HCT116 (cell line): Measurements from ENCODE around the gene IGF2R. TPM values are rescaled to one million over a fixed set of nuclear protein-coding genes. Genes with fewer than 3 reads are reported as not detected.

ENCODE experiments used
- ATAC-seq: fragments of 200-7000 bp; cut with Tn5 transposase; 2 replicates; pipeline ENCODE4 v1.9.1; 2020; ENCODE audit warnings: mild to moderate bottlenecking, moderate library complexity
- BruUV-seq: library from RNA; stranded (reverse); fragments of 400-500 nt; replicated peaks from 2 replicates; lab custom pipeline; 2021; lab: Mats Ljungman, UMichigan
- CTCF ChIA-PET: fragments of 300-600 bp; sonication (Branson Sonifier 250); formaldehyde crosslinking; loops from one replicate; lab custom pipeline; 2021; ENCODE audit warnings: antibody characterized with exemption; lab: Charles Lee
- POLR2A ChIA-PET: fragments of 300-600, 350-600 bp; sonication (Branson Sonifier 250); formaldehyde crosslinking; loops from one replicate; lab custom pipeline; 2021; ENCODE audit warnings: antibody characterized with exemption; lab: Charles Lee
- RAD21 ChIA-PET, 2 experiments: fragments of 300-600 bp; sonication (Branson Sonifier 250); formaldehyde crosslinking; loops; one replicate each; lab custom pipeline; 2023; ENCODE audit warnings: low total read pairs in 2 of 2; ENCODE audit not compliant: uncharacterized antibody in 2 of 2, unreplicated experiment in 2 of 2, low non-redundant PET in 1 of 2; lab: Charles Lee
- DNase-seq: peaks from one replicate; pipeline ENCODE4 v3.0.0-alpha.2; 2010; ENCODE audit warnings: low read depth, low spot score
- H2AFZ ChIP-seq: fragments of 200-600 bp; shearing (Covaris generic), sonication (generic); 2 replicates; pipeline ENCODE4 v1.6.1; 2017; ENCODE audit warnings: low read depth, mixed run types, mixed read lengths, antibody characterized with exemption, low read length; ENCODE audit not compliant: poor library complexity, severe bottlenecking
- H3K27ac ChIP-seq: 2 replicates; pipeline ENCODE4 v1.5.1; 2012; ENCODE audit warnings: low read depth, low read length
- H3K27me3 ChIP-seq: fragments of 200-600 bp; sonication (generic); 2 replicates; pipeline ENCODE4 v1.6.1; 2016; ENCODE audit warnings: mixed run types, low read length, mixed read lengths; ENCODE audit not compliant: insufficient read depth
- H3K36me3 ChIP-seq, 2 experiments: fragments of 200-500 bp in 1 of 2; fragments of 200-600 bp in 1 of 2; sonication (Bioruptor generic) in 1 of 2; sonication (generic) in 1 of 2; 2 replicates each; pipeline versions ENCODE4 v1.5.1 to v1.6.1; 2014 to 2016; ENCODE audit warnings: low read length in 2 of 2, inconsistent platforms in 1 of 2, mixed read lengths in 1 of 2, mixed run types in 1 of 2; ENCODE audit not compliant: insufficient read depth in 2 of 2, control insufficient read depth in 1 of 2
- H3K4me1 ChIP-seq, 2 experiments: fragments of 200-600 bp in 1 of 2; sonication (generic) in 1 of 2; 2 replicates each; pipeline versions ENCODE4 v1.5.1 to v1.6.1; 2012 to 2017; ENCODE audit warnings: low read length in 2 of 2, inconsistent platforms in 1 of 2, mild to moderate bottlenecking in 1 of 2, mixed read lengths in 1 of 2, mixed run types in 1 of 2, moderate library complexity in 1 of 2; ENCODE audit not compliant: insufficient read depth in 2 of 2, control insufficient read depth in 1 of 2
- H3K4me2 ChIP-seq: fragments of 200-600 bp; sonication (generic); 2 replicates; pipeline ENCODE4 v1.6.1; 2017; ENCODE audit warnings: mixed run types, low read length, mixed read lengths
- H3K4me3 ChIP-seq, 2 experiments: fragments of 200-600 bp in 1 of 2; sonication (generic) in 1 of 2; replicated peaks in 1 of 2; 2 replicates each; pipeline ENCODE4 v1.5.1; 2011 to 2016; ENCODE audit warnings: low read length in 2 of 2, control low read depth in 1 of 2, low read depth in 1 of 2, mild to moderate bottlenecking in 1 of 2, mixed read lengths in 1 of 2, mixed run types in 1 of 2
- H3K79me2 ChIP-seq: fragments of 200-600 bp; sonication (generic); 2 replicates; pipeline ENCODE4 v1.6.1; 2017; ENCODE audit warnings: mild to moderate bottlenecking, mixed run types, low read length, moderate library complexity, mixed read lengths; ENCODE audit not compliant: insufficient read depth
- H3K9ac ChIP-seq: fragments of 200-600 bp; sonication (generic); 2 replicates; pipeline ENCODE4 v1.6.1; 2016; ENCODE audit warnings: low read length, mixed read lengths
- H3K9me2 ChIP-seq: fragments of 200-600 bp; sonication (generic), shearing (Covaris generic); 2 replicates; pipeline ENCODE4 v1.6.1; 2017; ENCODE audit warnings: mixed run types, mild to moderate bottlenecking, moderate library complexity; ENCODE audit not compliant: insufficient read depth
- H3K9me3 ChIP-seq, 2 experiments: fragments of 200-500 bp in 1 of 2; fragments of 200-600 bp in 1 of 2; sonication (Bioruptor generic) in 1 of 2; sonication (generic) in 1 of 2; 2 replicates each; pipeline ENCODE4 v1.6.1; 2014 to 2017; ENCODE audit warnings: low read length in 2 of 2, mixed read lengths in 2 of 2, inconsistent platforms in 1 of 2, low read depth in 1 of 2, mild to moderate bottlenecking in 1 of 2, mixed run types in 1 of 2, moderate library complexity in 1 of 2; ENCODE audit not compliant: control insufficient read depth in 1 of 2, insufficient read depth in 1 of 2
- H4K20me1 ChIP-seq: fragments of 200-600 bp; sonication (generic), shearing (Covaris generic); 2 replicates; pipeline ENCODE4 v1.6.1; 2017; ENCODE audit warnings: mixed run types, mild to moderate bottlenecking, moderate library complexity; ENCODE audit not compliant: insufficient read depth
- CBX3 ChIP-seq: IDR thresholded peaks from 2 replicates; pipeline ENCODE4 v1.6.1; 2012; ENCODE audit warnings: low read depth
- EGR1 ChIP-seq: IDR thresholded peaks from 2 replicates; pipeline ENCODE4 v1.6.1; 2012; ENCODE audit warnings: low read depth
- EZH2phosphoT487 ChIP-seq: fragments of 200-600 bp; IDR thresholded peaks from 2 replicates; pipeline ENCODE4 v1.6.1; 2018; ENCODE audit warnings: antibody characterized with exemption, borderline replicate concordance
- FOSL1 ChIP-seq: IDR thresholded peaks from 2 replicates; pipeline ENCODE4 v1.6.1; 2012; ENCODE audit warnings: low read depth
- POLR2A ChIP-seq: IDR thresholded peaks from 2 replicates; pipeline ENCODE4 v1.7.0; 2011; ENCODE audit warnings: borderline replicate concordance; ENCODE audit not compliant: insufficient read depth, insufficient read length; ENCODE audit errors: extremely low read depth
- RAD21 ChIP-seq: IDR thresholded peaks from 2 replicates; pipeline ENCODE4 v1.6.1; 2012; ENCODE audit warnings: low read depth, mild to moderate bottlenecking
- SIN3A ChIP-seq: IDR thresholded peaks from 2 replicates; pipeline ENCODE4 v1.6.1; 2012; ENCODE audit warnings: low read depth
- SP1 ChIP-seq: IDR thresholded peaks from 2 replicates; pipeline ENCODE4 v1.6.1; 2012; ENCODE audit warnings: low read depth
- SRF ChIP-seq: IDR thresholded peaks from 2 replicates; pipeline ENCODE4 v1.6.1; 2012; ENCODE audit warnings: low read depth
- YY1 ChIP-seq: IDR thresholded peaks from 2 replicates; pipeline ENCODE4 v1.6.1; 2011; ENCODE audit warnings: low read length, low read depth, moderate library complexity, mild to moderate bottlenecking; ENCODE audit not compliant: insufficient replicate concordance; ENCODE audit errors: extremely low read depth
- intact Hi-C: fragments of 100-400 bp; cut with micrococcal nuclease; formaldehyde crosslinking; loops from 2 replicates; pipeline ENCODE4 v1.10.0; 2022
- total RNA-seq: library from RNA; stranded (reverse); gene quantifications from one replicate; pipeline ENCODE4 v1.2.1, GENCODE V29; 2021; ENCODE audit not compliant: unreplicated experiment
- TF ChIP-seq, protein P1 (sequence below): IDR thresholded peaks from 2 replicates; pipeline ENCODE4 v1.6.1; 2011; ENCODE audit warnings: mild to moderate bottlenecking, low read length, moderate library complexity; ENCODE audit not compliant: insufficient replicate concordance; ENCODE audit errors: extremely low read depth
- TF ChIP-seq, protein P2 (sequence below): IDR thresholded peaks from 2 replicates; pipeline ENCODE4 v1.6.1; 2012
- TF ChIP-seq, protein P3 (sequence below): IDR thresholded peaks from 2 replicates; pipeline ENCODE4 v1.6.1; 2012

IGF2R gene
- total RNA-seq, 1 experiment from 2014 or later = 37.0 TPM

GRCh38 chr6:159971341-159972178 lies 2.7 kb downstream of the IGF2R start:
- ChIA-PET RAD21 (no interaction called here), CTCF (no interaction called here), POLR2A (no interaction called here)
- H3K36me3 ChIP-seq = no peaks in the 10 kb centered on the region
- H3K27ac ChIP-seq = no peak overlapping the region
- no peak for ATAC-seq
- H3K79me2 ChIP-seq = peaks cover 66% of the 10 kb centered on the region
- DNase-seq = no peak
- H2AFZ ChIP-seq = no peak overlapping the region
- intact Hi-C loops = loop anchor here (5.0 kb wide), 1 partner anchor 174 kb away; no protein-coding TSS in a partner anchor
- no peak overlapping the region for H3K9ac ChIP-seq
- H3K4me2 ChIP-seq = no peak overlapping the region
- H3K9me3 ChIP-seq = no peaks in the 10 kb centered on the region
- no peak overlapping the region for H3K4me3 ChIP-seq
- no peaks in the 10 kb centered on the region for H3K9me2 ChIP-seq
- no peaks in the 10 kb centered on the region for H3K27me3 ChIP-seq
- TF ChIP-seq SIN3A (no peak), SP1 (no peak), YY1 (no peak), FOSL1 (no peak), RAD21 (no peak), POLR2A (no peak), EZH2phosphoT487 (no peak), EGR1 (no peak), SRF (no peak), CBX3 (no peak)
- TF ChIP-seq, protein P1, sequence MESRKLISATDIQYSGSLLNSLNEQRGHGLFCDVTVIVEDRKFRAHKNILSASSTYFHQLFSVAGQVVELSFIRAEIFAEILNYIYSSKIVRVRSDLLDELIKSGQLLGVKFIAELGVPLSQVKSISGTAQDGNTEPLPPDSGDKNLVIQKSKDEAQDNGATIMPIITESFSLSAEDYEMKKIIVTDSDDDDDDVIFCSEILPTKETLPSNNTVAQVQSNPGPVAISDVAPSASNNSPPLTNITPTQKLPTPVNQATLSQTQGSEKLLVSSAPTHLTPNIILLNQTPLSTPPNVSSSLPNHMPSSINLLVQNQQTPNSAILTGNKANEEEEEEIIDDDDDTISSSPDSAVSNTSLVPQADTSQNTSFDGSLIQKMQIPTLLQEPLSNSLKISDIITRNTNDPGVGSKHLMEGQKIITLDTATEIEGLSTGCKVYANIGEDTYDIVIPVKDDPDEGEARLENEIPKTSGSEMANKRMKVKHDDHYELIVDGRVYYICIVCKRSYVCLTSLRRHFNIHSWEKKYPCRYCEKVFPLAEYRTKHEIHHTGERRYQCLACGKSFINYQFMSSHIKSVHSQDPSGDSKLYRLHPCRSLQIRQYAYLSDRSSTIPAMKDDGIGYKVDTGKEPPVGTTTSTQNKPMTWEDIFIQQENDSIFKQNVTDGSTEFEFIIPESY = no peak
- TF ChIP-seq, protein P2, sequence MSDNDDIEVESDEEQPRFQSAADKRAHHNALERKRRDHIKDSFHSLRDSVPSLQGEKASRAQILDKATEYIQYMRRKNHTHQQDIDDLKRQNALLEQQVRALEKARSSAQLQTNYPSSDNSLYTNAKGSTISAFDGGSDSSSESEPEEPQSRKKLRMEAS = no peak
- TF ChIP-seq, protein P3, sequence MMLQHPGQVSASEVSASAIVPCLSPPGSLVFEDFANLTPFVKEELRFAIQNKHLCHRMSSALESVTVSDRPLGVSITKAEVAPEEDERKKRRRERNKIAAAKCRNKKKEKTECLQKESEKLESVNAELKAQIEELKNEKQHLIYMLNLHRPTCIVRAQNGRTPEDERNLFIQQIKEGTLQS = no peak
- no peaks in the 10 kb centered on the region for H4K20me1 ChIP-seq
- no TSS peak for BruUV-seq
- H3K4me1 ChIP-seq = peaks cover 8 to 20% of the 10 kb centered on the region in 2 experiments; a peak in 2 of 4 replicates
